Caco-2 (cell line): ENCODE measurements around the gene EPHX1. TPM values are rescaled to one million over a fixed set of nuclear protein-coding genes. Genes with fewer than 3 reads are reported as not detected.

Experiments used
- BruUV-seq: library from RNA; stranded (reverse); fragments of 400-500 nt; replicated peaks from 2 replicates; lab custom pipeline; 2021; lab: Mats Ljungman, UMichigan
- CTCF ChIA-PET: fragments of 300-600 bp; sonication (Branson Sonifier 250); formaldehyde crosslinking; loops from one replicate; lab custom pipeline; 2022; ENCODE audit warnings: antibody characterized with exemption; lab: Charles Lee
- POLR2A ChIA-PET: fragments of 300-600 bp; sonication (Branson Sonifier 250); formaldehyde crosslinking; loops from one replicate; lab custom pipeline; 2022; ENCODE audit warnings: antibody characterized with exemption; lab: Charles Lee
- DNase-seq, 2 experiments: peaks; one replicate each; pipeline versions ENCODE4 v3.0.0 to v3.0.0-alpha.2; 2020 to 2022
- H3K27me3 ChIP-seq: replicated peaks from 2 replicates; pipeline ENCODE4 v1.6.0; 2011; ENCODE audit warnings: low read length; ENCODE audit not compliant: control insufficient read depth, insufficient read depth
- H3K36me3 ChIP-seq: 2 replicates; pipeline ENCODE4 v1.5.1; 2011; ENCODE audit warnings: low read length; ENCODE audit not compliant: control insufficient read depth, insufficient read depth
- H3K4me1 ChIP-seq: fragments of 250-450 bp; sonication (Bioruptor Pico); 2 replicates; pipeline ENCODE4 v1.5.1; 2020; ENCODE audit warnings: mild to moderate bottlenecking
- H3K4me3 ChIP-seq: 2 replicates; pipeline ENCODE4 v1.5.1; 2011; ENCODE audit warnings: low read depth, mild to moderate bottlenecking, control low read depth, low read length
- H3K9me3 ChIP-seq: fragments of 250-450 bp; sonication (Bioruptor Pico); 2 replicates; pipeline ENCODE4 v1.5.1; 2020; ENCODE audit warnings: mild to moderate bottlenecking, moderate library complexity
- H3K27ac Mint-ChIP-seq: one replicate; pipeline ENCODE4 v1.8.0; 2022; ENCODE audit warnings: mixed read lengths; ENCODE audit not compliant: unreplicated experiment
- H3K27me3 Mint-ChIP-seq: one replicate; pipeline ENCODE4 v1.8.0; 2022; ENCODE audit warnings: mixed read lengths; ENCODE audit not compliant: insufficient read depth, unreplicated experiment
- H3K36me3 Mint-ChIP-seq: one replicate; pipeline ENCODE4 v1.8.0; 2022; ENCODE audit warnings: mild to moderate bottlenecking, mixed read lengths; ENCODE audit not compliant: insufficient read depth, unreplicated experiment
- H3K4me1 Mint-ChIP-seq: one replicate; pipeline ENCODE4 v1.8.0; 2022; ENCODE audit warnings: low read depth, mixed read lengths; ENCODE audit not compliant: unreplicated experiment
- H3K4me3 Mint-ChIP-seq: one replicate; pipeline ENCODE4 v1.8.0; 2022; ENCODE audit warnings: mild to moderate bottlenecking, moderate library complexity, mixed read lengths; ENCODE audit not compliant: unreplicated experiment
- H3K9me3 Mint-ChIP-seq: one replicate; pipeline ENCODE4 v1.8.0; 2022; ENCODE audit warnings: mixed read lengths; ENCODE audit not compliant: unreplicated experiment
- intact Hi-C: fragments of 100-400 bp; cut with micrococcal nuclease; formaldehyde crosslinking; loops from one replicate; pipeline ENCODE4 v1.10.0; 2022; ENCODE audit not compliant: unreplicated experiment
- total RNA-seq: library from RNA; stranded (reverse); gene quantifications from 2 replicates; pipeline ENCODE4 v1.2.3, GENCODE V29; 2022
- TF ChIP-seq, protein P1 (sequence below), 2 experiments: fragments of 200-600 bp in 1 of 2; IDR thresholded peaks; 1 replicate in 1 of 2; 2 replicates in 1 of 2; pipeline versions ENCODE4 v1.5.1 to v1.8.0; 2011 to 2022; ENCODE audit warnings: antibody characterized with exemption in 1 of 2, control low read depth in 1 of 2, inconsistent platforms in 1 of 2, low read depth in 1 of 2, low read length in 1 of 2, mild to moderate bottlenecking in 1 of 2, moderate library complexity in 1 of 2; ENCODE audit not compliant: insufficient read depth in 1 of 2, severe bottlenecking in 1 of 2, unreplicated experiment in 1 of 2

The EPHX1 gene
- total RNA-seq, 1 experiment from 2014 or later, result 88.5 TPM

DNA sequence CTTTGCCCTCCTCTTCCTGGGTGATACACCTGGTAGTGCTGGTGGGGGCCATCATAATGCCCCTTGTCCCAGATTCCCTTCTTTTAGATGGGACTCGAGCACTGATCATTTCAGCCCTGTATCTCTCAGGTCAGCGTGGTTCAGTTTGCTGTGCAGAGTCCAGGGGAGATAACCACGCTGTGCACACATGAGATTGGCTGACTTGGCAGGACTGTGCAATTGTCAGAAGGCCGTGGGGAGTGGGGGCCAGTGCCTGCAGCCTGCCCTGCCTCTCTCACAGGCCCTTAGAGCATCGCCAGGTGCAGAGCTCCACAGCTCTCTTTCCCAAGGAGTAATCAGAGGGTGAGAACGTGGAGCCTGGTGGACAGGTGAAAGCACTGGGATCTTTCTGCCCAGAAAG lies 15.2 kb downstream of the EPHX1 start:
- no TSS peak for BruUV-seq
- intact Hi-C loops, result no loop called here
- Mint-ChIP-seq H3K36me3 (peaks cover 6% of the 10 kb centered on the region), H3K27me3 (no peaks in the 10 kb centered on the region), H3K9me3 (no peaks in the 10 kb centered on the region), H3K27ac (peak overlapping the region; percentile 53), H3K4me1 (peaks cover 7% of the 10 kb centered on the region), H3K4me3 (no peak overlapping the region)
- Histone ChIP-seq H3K4me3 (no peak overlapping the region), H3K4me1 (peaks cover 15% of the 10 kb centered on the region), H3K9me3 (no peaks in the 10 kb centered on the region), H3K27me3 (no peaks in the 10 kb centered on the region), H3K36me3 (no peaks in the 10 kb centered on the region)
- TF ChIP-seq, protein P1, sequence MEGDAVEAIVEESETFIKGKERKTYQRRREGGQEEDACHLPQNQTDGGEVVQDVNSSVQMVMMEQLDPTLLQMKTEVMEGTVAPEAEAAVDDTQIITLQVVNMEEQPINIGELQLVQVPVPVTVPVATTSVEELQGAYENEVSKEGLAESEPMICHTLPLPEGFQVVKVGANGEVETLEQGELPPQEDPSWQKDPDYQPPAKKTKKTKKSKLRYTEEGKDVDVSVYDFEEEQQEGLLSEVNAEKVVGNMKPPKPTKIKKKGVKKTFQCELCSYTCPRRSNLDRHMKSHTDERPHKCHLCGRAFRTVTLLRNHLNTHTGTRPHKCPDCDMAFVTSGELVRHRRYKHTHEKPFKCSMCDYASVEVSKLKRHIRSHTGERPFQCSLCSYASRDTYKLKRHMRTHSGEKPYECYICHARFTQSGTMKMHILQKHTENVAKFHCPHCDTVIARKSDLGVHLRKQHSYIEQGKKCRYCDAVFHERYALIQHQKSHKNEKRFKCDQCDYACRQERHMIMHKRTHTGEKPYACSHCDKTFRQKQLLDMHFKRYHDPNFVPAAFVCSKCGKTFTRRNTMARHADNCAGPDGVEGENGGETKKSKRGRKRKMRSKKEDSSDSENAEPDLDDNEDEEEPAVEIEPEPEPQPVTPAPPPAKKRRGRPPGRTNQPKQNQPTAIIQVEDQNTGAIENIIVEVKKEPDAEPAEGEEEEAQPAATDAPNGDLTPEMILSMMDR (IDR thresholded peaks at IDR 0.05; ENCODE audit: insufficient read depth in 1 of 2, low read depth in 1 of 2, low read length in 1 of 2, severe bottlenecking in 1 of 2, unreplicated experiment in 1 of 2), result no peak
- ChIA-PET POLR2A (interaction anchor here (0.5 to 1.0 kb wide), 2 partner anchors 15 to 875 kb away, joined by 3 read pairs; partner anchors contain the start of gene EPHX1), CTCF (interaction anchor here (1.1 to 1.2 kb wide), 2 partner anchors 11 to 48 kb away, joined by 3 to 4 read pairs; partner anchors contain the start of gene SRP9)
- peak; percentile 46 to 68 for DNase-seq

DNA sequence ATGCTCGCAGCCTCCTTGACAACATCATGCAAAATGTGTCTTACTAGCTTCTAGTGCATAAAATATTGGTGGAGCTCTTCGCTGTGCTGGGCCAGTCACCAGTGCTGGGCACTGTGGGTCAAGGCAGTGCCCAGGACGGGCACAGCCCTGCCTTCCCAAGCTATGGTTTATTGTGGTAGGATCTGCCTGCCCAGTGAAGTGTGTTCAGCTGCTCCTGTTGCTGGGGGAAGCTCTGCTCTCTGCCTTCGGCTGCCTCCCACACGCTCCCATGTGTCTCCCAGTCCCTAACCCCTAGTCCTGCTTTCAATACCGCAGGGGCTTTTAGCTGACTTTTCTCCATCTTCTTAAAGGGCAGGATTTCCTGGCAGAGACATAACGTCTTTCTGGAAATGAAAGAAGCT lies 15.7 kb downstream of the EPHX1 start:
- H3K9me3 ChIP-seq, result no peaks in the 10 kb centered on the region
- ChIA-PET POLR2A (interaction anchor here (0.5 to 1.0 kb wide), 2 partner anchors 16 to 875 kb away, joined by 3 read pairs; partner anchors contain the start of gene EPHX1), CTCF (interaction anchor here (1.1 to 1.2 kb wide), 2 partner anchors 12 to 48 kb away, joined by 3 to 4 read pairs; partner anchors contain the start of gene SRP9)
- H3K4me3 Mint-ChIP-seq, result no peak overlapping the region
- DNase-seq, result no peak
- peaks cover 8% of the 10 kb centered on the region for H3K36me3 Mint-ChIP-seq
- no peak overlapping the region for H3K27ac Mint-ChIP-seq
- no TSS peak for BruUV-seq
- no peaks in the 10 kb centered on the region for H3K36me3 ChIP-seq
- H3K4me3 ChIP-seq, result no peak overlapping the region
- intact Hi-C loops, result no loop called here
- H3K4me1 Mint-ChIP-seq, result peaks cover 7% of the 10 kb centered on the region
- H3K27me3 ChIP-seq, result no peaks in the 10 kb centered on the region
- H3K9me3 Mint-ChIP-seq, result no peaks in the 10 kb centered on the region
- peaks cover 15% of the 10 kb centered on the region for H3K4me1 ChIP-seq
- H3K27me3 Mint-ChIP-seq, result no peaks in the 10 kb centered on the region
- TF ChIP-seq, protein P1 (IDR thresholded peaks at IDR 0.05; ENCODE audit: insufficient read depth in 1 of 2, low read depth in 1 of 2, low read length in 1 of 2, severe bottlenecking in 1 of 2, unreplicated experiment in 1 of 2), result no peak

GRCh38 chr1:225827076-225827475 lies 17.2 kb downstream of the EPHX1 start:
- no peak overlapping the region for H3K27ac Mint-ChIP-seq
- H3K9me3 Mint-ChIP-seq, result no peaks in the 10 kb centered on the region
- Histone ChIP-seq H3K27me3 (no peaks in the 10 kb centered on the region), H3K4me3 (no peak overlapping the region), H3K9me3 (no peaks in the 10 kb centered on the region), H3K4me1 (peaks cover 15% of the 10 kb centered on the region), H3K36me3 (no peaks in the 10 kb centered on the region)
- TF ChIP-seq, protein P1 (IDR thresholded peaks at IDR 0.05; ENCODE audit: insufficient read depth in 1 of 2, low read depth in 1 of 2, low read length in 1 of 2, severe bottlenecking in 1 of 2, unreplicated experiment in 1 of 2), result no peak
- H3K4me3 Mint-ChIP-seq, result no peak overlapping the region
- no TSS peak for BruUV-seq
- H3K27me3 Mint-ChIP-seq, result no peaks in the 10 kb centered on the region
- peaks cover 22% of the 10 kb centered on the region for H3K36me3 Mint-ChIP-seq
- ChIA-PET POLR2A (no interaction called here), CTCF (no interaction called here)
- peaks cover 7% of the 10 kb centered on the region for H3K4me1 Mint-ChIP-seq
- no peak for DNase-seq
- intact Hi-C loops, result no loop called here
